ENCODE measurements around the gene ZBTB46. TPM values are rescaled to one million over a fixed set of nuclear protein-coding genes. Genes with fewer than 3 reads are reported as not detected.
A peak's percentile ranks its signal among the peaks of the same experiment; 100 is the strongest.

The ZBTB46 gene
- total RNA-seq, 1 experiment from 2014 or later = 18.9 TPM

- Mint-ChIP-seq H3K36me3 (no peaks in the 10 kb centered on the region), H3K4me3 (peak overlapping the region; percentile 43; the same call in 1 of the 2 replicates), H3K27me3 (ENCODE audit: low read depth) (peaks cover 9% of the 10 kb centered on the region), H3K9me3 (no peaks in the 10 kb centered on the region), H3K27ac (no peak overlapping the region), H3K4me1 (peaks cover 44% of the 10 kb centered on the region)
- TF ChIP-seq NR3C1 (CRISPR knock-in tag; conservative IDR thresholded peaks at IDR 0.05; ENCODE audit: low read depth) = no peak
- 0 out of 2 replicates have a peak, but pooled peaks have one; percentile 19 for TF ChIP-seq ETV6 (CRISPR knock-in tag; IDR thresholded peaks at IDR 0.05)
- TF ChIP-seq NR1H2 (CRISPR knock-in tag; IDR thresholded peaks at IDR 0.05) = no peak
- TF ChIP-seq ZNF219 (CRISPR knock-in tag; IDR thresholded peaks at IDR 0.05; ENCODE audit: borderline replicate concordance) = 0 out of 2 replicates have a peak, but pooled peaks have one; percentile 11
- no peak for TF ChIP-seq SOX15 (CRISPR knock-in tag; IDR thresholded peaks at IDR 0.05)
- TF ChIP-seq MYBL2 (CRISPR knock-in tag; IDR thresholded peaks at IDR 0.05) = 0 out of 2 replicates have a peak, but pooled peaks have one; percentile 20
- TF ChIP-seq PRDM15 (CRISPR knock-in tag; IDR thresholded peaks at IDR 0.05) = peak; percentile 95
- TF ChIP-seq CDX4 (CRISPR knock-in tag; IDR thresholded peaks at IDR 0.05; ENCODE audit: borderline replicate concordance) = no peak
- DNase-seq (ENCODE audit: low spot score) (no peak), ATAC-seq (no peak)
- ChIA-PET POLR2A (interaction anchor here (0.7 to 1.2 kb wide), 4 partner anchors 10 to 21 kb away, joined by 3 to 7 read pairs (median 5); no protein-coding TSS in a partner anchor), CTCF (interaction anchor here (0.7 to 3.9 kb wide), 13 partner anchors 10 to 320 kb away, joined by 3 to 34 read pairs (median 5); partner anchors contain the start of genes PRPF6 and SLC2A4RG)
Measured at GRCh38 chr20:63857764-63858392, 26.8 kb upstream of the ZBTB46 start.

- Mint-ChIP-seq H3K4me1 (peaks cover 45% of the 10 kb centered on the region), H3K27me3 (ENCODE audit: low read depth) (peaks cover 9% of the 10 kb centered on the region), H3K4me3 (peak overlapping the region; percentile 51), H3K36me3 (no peaks in the 10 kb centered on the region), H3K9me3 (no peaks in the 10 kb centered on the region), H3K27ac (no peak overlapping the region; the same call in 1 of the 2 replicates)
- TF ChIP-seq PREB (CRISPR knock-in tag; IDR thresholded peaks at IDR 0.05; ENCODE audit: borderline replicate concordance) (no peak), PRDM15 (CRISPR knock-in tag; IDR thresholded peaks at IDR 0.05) (peak; percentile 99), FOXP1 (CRISPR knock-in tag; IDR thresholded peaks at IDR 0.05; ENCODE audit: borderline replicate concordance) (0 out of 2 replicates have a peak, but pooled peaks have one; percentile 21), SP1 (CRISPR knock-in tag; conservative IDR thresholded peaks at IDR 0.05) (0 out of 2 replicates have a peak, but pooled peaks have one; percentile 24)
- no peak; the same call in 1 of the 2 replicates for ATAC-seq
- ChIA-PET CTCF (interaction anchor here (1.0 to 3.4 kb wide), 9 partner anchors 8 to 360 kb away, joined by 3 to 29 read pairs (median 5); partner anchors contain the start of gene TPD52L2), POLR2A (interaction anchor here (1.3 to 2.7 kb wide), 3 partner anchors 8 to 318 kb away, joined by 3 to 18 read pairs (median 11); partner anchors contain the start of genes PTK6 and TPD52L2)
- DNase-seq (ENCODE audit: low spot score) = peak; percentile 73
Measured at GRCh38 chr20:63856098-63856511, 25.0 kb upstream of the ZBTB46 start.
